PC-3 (cell line): ENCODE measurements around the gene DKK3. TPM values are rescaled to one million over a fixed set of nuclear protein-coding genes. Genes with fewer than 3 reads are reported as not detected.

ENCODE experiments used
- ATAC-seq: fragments of 200-7000 bp; cut with Tn5 transposase; 2 replicates; pipeline ENCODE4 v1.9.1; 2020; ENCODE audit warnings: mild to moderate bottlenecking, moderate library complexity
- BruUV-seq: library from RNA; stranded (reverse); fragments of 400-500 nt; replicated peaks from 2 replicates; lab custom pipeline; 2021; lab: Mats Ljungman, UMichigan
- CTCF ChIA-PET: fragments of 300-600 bp; sonication (Branson Sonifier 250); formaldehyde crosslinking; loops from one replicate; lab custom pipeline; 2022; ENCODE audit warnings: antibody characterized with exemption; lab: Charles Lee
- POLR2A ChIA-PET: fragments of 300-600 bp; sonication (Branson Sonifier 250); formaldehyde crosslinking; loops from one replicate; lab custom pipeline; 2022; ENCODE audit warnings: antibody characterized with exemption; ENCODE audit not compliant: unreplicated experiment; lab: Charles Lee
- DNase-seq: peaks from one replicate; pipeline ENCODE4 v3.0.0-alpha.2; 2015
- H2AFZ ChIP-seq: fragments of 300-600 bp; sonication (generic); 2 replicates; pipeline ENCODE4 v1.6.0; 2016; ENCODE audit warnings: antibody characterized with exemption, low read length
- H3F3A ChIP-seq: fragments of 300-600 bp; sonication (generic); one replicate; pipeline ENCODE4 v1.6.0; 2017; ENCODE audit warnings: antibody characterized with exemption, low read length, control low read depth, mild to moderate bottlenecking; ENCODE audit not compliant: unreplicated experiment
- H3K27ac ChIP-seq: fragments of 300-600 bp; sonication (generic); 2 replicates; pipeline ENCODE4 v1.5.1; 2016; ENCODE audit warnings: mild to moderate bottlenecking, low read length
- H3K27me3 ChIP-seq: fragments of 300-600 bp; sonication (generic); 2 replicates; pipeline ENCODE4 v1.6.1; 2016; ENCODE audit warnings: low read length, mixed read lengths
- H3K36me3 ChIP-seq: fragments of 300-600 bp; sonication (generic); 2 replicates; pipeline ENCODE4 v1.6.1; 2016; ENCODE audit warnings: low read depth, mixed run types, low read length, mixed read lengths
- H3K4me1 ChIP-seq: fragments of 300-600 bp; sonication (generic); 2 replicates; pipeline ENCODE4 v1.5.1; 2016; ENCODE audit warnings: low read length; ENCODE audit not compliant: insufficient read depth
- H3K4me2 ChIP-seq: fragments of 300-600 bp; sonication (generic); 2 replicates; pipeline ENCODE4 v1.6.0; 2016; ENCODE audit warnings: low read length
- H3K4me3 ChIP-seq: fragments of 300-600 bp; sonication (generic); 2 replicates; pipeline ENCODE4 v1.5.1; 2016; ENCODE audit warnings: mild to moderate bottlenecking, low read length, mixed read lengths
- H3K79me2 ChIP-seq: fragments of 300-600 bp; sonication (generic); 2 replicates; pipeline ENCODE4 v1.6.1; 2017; ENCODE audit warnings: low read length, mixed read lengths
- H3K9ac ChIP-seq: fragments of 300-600 bp; sonication (generic); 2 replicates; pipeline ENCODE4 v1.6.0; 2016; ENCODE audit warnings: mild to moderate bottlenecking, low read length
- H3K9me2 ChIP-seq: fragments of 300-600 bp; sonication (generic); replicated peaks from 2 replicates; pipeline ENCODE4 v1.6.1; 2016; ENCODE audit warnings: mixed run types, low read length, mixed read lengths
- H3K9me3 ChIP-seq: fragments of 300-600 bp; sonication (generic); 2 replicates; pipeline ENCODE4 v1.6.1; 2016; ENCODE audit warnings: low read length, mixed read lengths
- H4K20me1 ChIP-seq: fragments of 300-600 bp; sonication (generic); 2 replicates; pipeline ENCODE4 v1.6.1; 2016; ENCODE audit warnings: low read length, mixed read lengths
- EZH2 ChIP-seq: fragments of 300-600 bp; sonication (generic); IDR thresholded peaks from one replicate; pipeline ENCODE4 v1.6.1; 2017; ENCODE audit warnings: antibody characterized with exemption, mild to moderate bottlenecking, low read length; ENCODE audit not compliant: unreplicated experiment
- EZH2phosphoT487 ChIP-seq: fragments of 300-600 bp; sonication (generic); IDR thresholded peaks from 2 replicates; pipeline ENCODE4 v1.6.1; 2018; ENCODE audit warnings: mild to moderate bottlenecking, antibody characterized with exemption, low read length, borderline replicate concordance
- intact Hi-C: fragments of 100-400 bp; cut with micrococcal nuclease; formaldehyde crosslinking; loops from 2 replicates; pipeline ENCODE4 v1.9.0; 2023
- total RNA-seq: library from RNA; depleted of rRNA; stranded (reverse); fragments of >200 nt; gene quantifications from 2 replicates; pipeline ENCODE4 v1.2.3, GENCODE V29; 2014
- TF ChIP-seq, protein P1 (sequence below): fragments of 300-600 bp; sonication (generic); conservative IDR thresholded peaks from 2 replicates; pipeline ENCODE4 v1.5.1; 2017; ENCODE audit warnings: antibody characterized with exemption, low read depth, mild to moderate bottlenecking, low read length

The DKK3 gene
- total RNA-seq, 1 experiment from 2014 or later: 0.07 TPM

DNA sequence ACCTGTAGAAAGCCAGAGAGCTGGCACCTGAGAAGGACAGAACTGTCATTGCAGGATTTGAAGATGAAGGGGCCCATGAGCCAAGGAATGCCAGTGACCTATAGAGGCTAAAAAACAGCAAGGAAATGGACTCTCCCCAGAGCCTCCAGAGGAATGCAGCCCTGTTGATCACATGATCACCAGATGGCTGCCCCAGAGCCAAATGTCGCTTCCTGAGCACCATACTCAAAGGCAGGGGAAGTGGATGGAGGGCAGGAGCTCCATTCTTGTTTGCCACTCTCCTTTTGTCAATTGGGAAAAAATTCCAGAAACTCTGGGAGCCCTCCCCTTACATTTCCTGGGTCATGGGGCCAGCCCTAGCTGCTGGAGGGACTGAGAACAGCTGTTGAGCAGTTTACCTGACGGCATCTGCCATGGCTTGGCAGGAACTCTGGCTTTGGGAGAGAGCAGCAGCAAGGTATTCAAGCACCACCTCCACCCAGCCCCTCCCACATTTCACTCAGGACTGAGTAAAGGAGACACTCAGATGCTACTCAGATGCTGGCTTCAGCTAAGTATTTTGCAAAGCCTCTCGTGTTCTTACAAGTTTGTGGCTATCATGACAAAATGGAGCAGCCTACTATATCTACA, 46.9 kb downstream of the DKK3 start:
- Histone ChIP-seq H3K27me3 (no peaks in the 10 kb centered on the region), H3K36me3 (peaks cover 6% of the 10 kb centered on the region), H4K20me1 (no peaks in the 10 kb centered on the region), H3K79me2 (no peaks in the 10 kb centered on the region), H3K9ac (no peak overlapping the region), H3K27ac (no peak overlapping the region), H3F3A (no peaks in the 10 kb centered on the region), H2AFZ (no peak overlapping the region), H3K9me2 (no peaks in the 10 kb centered on the region), H3K4me2 (no peak overlapping the region), H3K4me1 (no peaks in the 10 kb centered on the region; the same call in 1 of the 2 replicates), H3K9me3 (no peaks in the 10 kb centered on the region), H3K4me3 (no peak overlapping the region)
- no peak for DNase-seq
- intact Hi-C loops: no loop called here
- ATAC-seq: no peak
- ChIA-PET CTCF (interaction anchor here (0.7 kb wide), 1 partner anchor 15 kb away, joined by 3 read pairs; no protein-coding TSS in a partner anchor), POLR2A (no interaction called here)
- BruUV-seq: no TSS peak
- TF ChIP-seq EZH2phosphoT487 (no peak), EZH2 (no peak)
- TF ChIP-seq, protein P1, sequence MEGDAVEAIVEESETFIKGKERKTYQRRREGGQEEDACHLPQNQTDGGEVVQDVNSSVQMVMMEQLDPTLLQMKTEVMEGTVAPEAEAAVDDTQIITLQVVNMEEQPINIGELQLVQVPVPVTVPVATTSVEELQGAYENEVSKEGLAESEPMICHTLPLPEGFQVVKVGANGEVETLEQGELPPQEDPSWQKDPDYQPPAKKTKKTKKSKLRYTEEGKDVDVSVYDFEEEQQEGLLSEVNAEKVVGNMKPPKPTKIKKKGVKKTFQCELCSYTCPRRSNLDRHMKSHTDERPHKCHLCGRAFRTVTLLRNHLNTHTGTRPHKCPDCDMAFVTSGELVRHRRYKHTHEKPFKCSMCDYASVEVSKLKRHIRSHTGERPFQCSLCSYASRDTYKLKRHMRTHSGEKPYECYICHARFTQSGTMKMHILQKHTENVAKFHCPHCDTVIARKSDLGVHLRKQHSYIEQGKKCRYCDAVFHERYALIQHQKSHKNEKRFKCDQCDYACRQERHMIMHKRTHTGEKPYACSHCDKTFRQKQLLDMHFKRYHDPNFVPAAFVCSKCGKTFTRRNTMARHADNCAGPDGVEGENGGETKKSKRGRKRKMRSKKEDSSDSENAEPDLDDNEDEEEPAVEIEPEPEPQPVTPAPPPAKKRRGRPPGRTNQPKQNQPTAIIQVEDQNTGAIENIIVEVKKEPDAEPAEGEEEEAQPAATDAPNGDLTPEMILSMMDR: no peak

DNA sequence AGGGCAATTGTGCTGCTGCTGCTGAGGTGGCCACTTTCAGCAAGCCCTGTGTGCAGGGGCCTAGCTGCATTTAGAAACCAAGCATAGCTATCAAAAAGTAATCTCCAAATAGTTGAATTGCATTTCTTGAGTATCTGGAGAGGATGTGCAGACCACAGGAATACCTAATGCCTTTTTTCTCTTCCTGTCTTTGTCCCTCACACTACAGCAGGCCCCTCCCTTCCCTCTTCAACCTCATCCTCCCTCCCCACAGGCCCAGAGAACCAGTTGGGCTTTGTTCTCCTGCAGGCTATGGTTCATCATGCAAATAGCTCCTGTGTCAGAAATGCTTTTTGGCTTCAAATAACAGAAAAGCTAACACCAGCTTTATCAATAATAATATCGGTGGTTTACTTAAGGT, 47.7 kb downstream of the DKK3 start:
- Histone ChIP-seq H3K4me2 (no peak overlapping the region), H3F3A (no peaks in the 10 kb centered on the region), H3K9ac (no peak overlapping the region), H3K27ac (no peak overlapping the region), H3K79me2 (no peaks in the 10 kb centered on the region), H3K4me1 (0 out of 2 replicates have a peak, but pooled peaks cover 7% of the 10 kb centered on the region), H3K36me3 (peaks cover 15% of the 10 kb centered on the region), H3K9me3 (no peaks in the 10 kb centered on the region), H3K27me3 (no peaks in the 10 kb centered on the region), H3K4me3 (no peak overlapping the region), H3K9me2 (no peaks in the 10 kb centered on the region), H2AFZ (no peak overlapping the region), H4K20me1 (no peaks in the 10 kb centered on the region)
- ATAC-seq (no peak), DNase-seq (no peak)
- TF ChIP-seq EZH2phosphoT487: no peak
- TF ChIP-seq, protein P1: no peak
- TF ChIP-seq EZH2: no peak
- ChIA-PET CTCF (no interaction called here), POLR2A (no interaction called here)
- no TSS peak for BruUV-seq
- intact Hi-C loops: no loop called here

DNA sequence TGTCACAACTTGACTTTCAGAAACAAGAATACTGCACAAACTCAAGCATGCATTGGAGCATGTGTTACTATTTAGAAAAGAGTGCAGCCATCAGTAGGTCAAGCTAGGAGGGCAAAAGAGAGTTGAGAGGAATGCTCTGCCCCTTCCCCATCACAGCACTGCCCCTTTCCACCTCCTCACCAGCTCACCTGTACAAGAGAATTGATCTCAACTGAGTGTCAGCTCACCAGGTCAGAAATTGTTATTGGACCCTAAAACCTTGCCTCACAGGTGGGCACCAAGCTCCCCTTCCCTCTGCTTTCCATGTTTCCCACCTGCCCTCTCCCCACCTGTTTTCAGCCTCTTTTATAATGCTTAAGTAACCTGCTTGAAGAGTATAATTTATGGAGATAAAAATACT, 48.8 kb downstream of the DKK3 start:
- Histone ChIP-seq H2AFZ (no peak overlapping the region), H4K20me1 (no peaks in the 10 kb centered on the region), H3K9ac (no peak overlapping the region), H3K9me3 (no peaks in the 10 kb centered on the region), H3K36me3 (peaks cover 22% of the 10 kb centered on the region), H3F3A (no peaks in the 10 kb centered on the region), H3K79me2 (no peaks in the 10 kb centered on the region), H3K4me3 (no peak overlapping the region), H3K9me2 (no peaks in the 10 kb centered on the region), H3K27ac (no peak overlapping the region), H3K4me1 (0 out of 2 replicates have a peak, but pooled peaks cover 12% of the 10 kb centered on the region), H3K27me3 (no peaks in the 10 kb centered on the region), H3K4me2 (no peak overlapping the region)
- ChIA-PET POLR2A (no interaction called here), CTCF (no interaction called here)
- DNase-seq: no peak
- ATAC-seq: no peak
- no TSS peak for BruUV-seq
- TF ChIP-seq EZH2 (no peak), EZH2phosphoT487 (no peak)
- TF ChIP-seq, protein P1: no peak
- intact Hi-C loops: no loop called here
